OCI-LY1 (cell line): ENCODE data around the gene CD27.
A peak's percentile ranks its signal among the peaks of the same experiment; 100 is the strongest.

ENCODE experiments used
- H2AFZ ChIP-seq: fragments of 200-600 bp; sonication (generic), shearing (Covaris generic); 2 replicates; pipeline ENCODE4 v1.6.0; 2014; ENCODE audit warnings: antibody characterized with exemption, mild to moderate bottlenecking, low read length
- H3F3A ChIP-seq: fragments of 200-600 bp; sonication (generic), shearing (Covaris generic); 2 replicates; pipeline ENCODE4 v1.6.0; 2014; ENCODE audit warnings: mild to moderate bottlenecking, antibody characterized with exemption, low read length, moderate library complexity; ENCODE audit not compliant: insufficient read depth
- H3K27ac ChIP-seq: fragments of 200-600 bp; sonication (generic); 2 replicates; pipeline ENCODE4 v1.5.1; 2014; ENCODE audit warnings: low read length, mixed run types, mild to moderate bottlenecking, low read depth; ENCODE audit not compliant: poor library complexity, severe bottlenecking
- H3K27me3 ChIP-seq: fragments of 200-600 bp; sonication (generic); 2 replicates; pipeline ENCODE4 v1.6.0; 2014; ENCODE audit warnings: antibody characterized with exemption, mild to moderate bottlenecking, low read length, moderate library complexity; ENCODE audit not compliant: insufficient read depth
- H3K36me3 ChIP-seq: fragments of 200-600 bp; sonication (generic); 2 replicates; pipeline ENCODE4 v1.6.1; 2014; ENCODE audit warnings: mild to moderate bottlenecking, antibody characterized with exemption, low read length, moderate library complexity, mixed read lengths; ENCODE audit not compliant: insufficient read depth
- H3K4me1 ChIP-seq: fragments of 200-600 bp; sonication (generic); 2 replicates; pipeline ENCODE4 v1.5.1; 2014; ENCODE audit warnings: mild to moderate bottlenecking, low read length, moderate library complexity; ENCODE audit not compliant: insufficient read depth, severe bottlenecking
- H3K4me2 ChIP-seq: fragments of 200-600 bp; sonication (generic), shearing (Covaris generic); 2 replicates; pipeline ENCODE4 v1.6.1; 2014; ENCODE audit warnings: low read length
- H3K4me3 ChIP-seq: fragments of 200-600 bp; sonication (generic); 2 replicates; pipeline ENCODE4 v1.5.1; 2014; ENCODE audit warnings: low read length, low read depth, mild to moderate bottlenecking, mixed read lengths; ENCODE audit not compliant: poor library complexity, severe bottlenecking
- H3K79me2 ChIP-seq: fragments of 200-600 bp; shearing (Covaris generic); 2 replicates; pipeline ENCODE4 v1.6.1; 2016; ENCODE audit warnings: mixed run types, low read length, mixed read lengths; ENCODE audit not compliant: insufficient read depth
- H3K9ac ChIP-seq: fragments of 200-600 bp; sonication (generic), shearing (Covaris generic); 2 replicates; pipeline ENCODE4 v1.6.1; 2014; ENCODE audit warnings: mild to moderate bottlenecking, low read length, mixed read lengths
- H3K9me2 ChIP-seq: fragments of 200-600 bp; sonication (generic), shearing (Covaris generic); 2 replicates; pipeline ENCODE4 v1.6.1; 2014; ENCODE audit warnings: low read depth, mild to moderate bottlenecking, low read length, mixed read lengths
- H3K9me3 ChIP-seq: fragments of 200-600 bp; shearing (Covaris generic); 2 replicates; pipeline ENCODE4 v1.6.1; 2014; ENCODE audit warnings: low read length, mixed read lengths
- H4K20me1 ChIP-seq: fragments of 200-600 bp; sonication (generic), shearing (Covaris generic); 2 replicates; pipeline ENCODE4 v1.6.0; 2016; ENCODE audit warnings: mild to moderate bottlenecking, low read length; ENCODE audit not compliant: insufficient read depth
- CTCF ChIP-seq: fragments of 200-600 bp; sonication (generic), shearing (Covaris generic); IDR thresholded peaks from 2 replicates; pipeline ENCODE4 v1.5.1; 2017; ENCODE audit warnings: mild to moderate bottlenecking, antibody characterized with exemption, low read length, moderate library complexity, mixed read lengths
- EZH2 ChIP-seq: fragments of 200-600 bp; sonication (generic), shearing (Covaris generic); IDR thresholded peaks from 2 replicates; pipeline ENCODE4 v1.8.0; 2017; ENCODE audit warnings: borderline replicate concordance, mixed run types, mild to moderate bottlenecking, antibody characterized with exemption, low read length, moderate library complexity, mixed read lengths

The CD27 gene

GRCh38 chr12:6438345-6438744, 6.4 kb upstream of the CD27 start:
- no peaks in the 10 kb centered on the region for H3K9me3 ChIP-seq
- no peaks in the 10 kb centered on the region for H3K36me3 ChIP-seq
- H3K4me3 ChIP-seq, result no peak overlapping the region
- TF ChIP-seq CTCF, result no peak
- TF ChIP-seq EZH2, result no peak
- no peaks in the 10 kb centered on the region for H3K79me2 ChIP-seq
- H3K4me1 ChIP-seq, result peaks cover 45% of the 10 kb centered on the region
- no peak overlapping the region for H3K9ac ChIP-seq
- H3K4me2 ChIP-seq, result no peak overlapping the region
- H3K9me2 ChIP-seq, result no peaks in the 10 kb centered on the region
- no peaks in the 10 kb centered on the region for H4K20me1 ChIP-seq
- H3F3A ChIP-seq, result 0 out of 2 replicates have a peak, but pooled peaks cover 4% of the 10 kb centered on the region
- no peaks in the 10 kb centered on the region for H3K27me3 ChIP-seq
- H3K27ac ChIP-seq, result peak overlapping the region; percentile 19
- H2AFZ ChIP-seq, result no peak overlapping the region

GRCh38 chr12:6440391-6440790, 4.4 kb upstream of the CD27 start:
- no peak overlapping the region for H3K4me2 ChIP-seq
- peaks cover 3% of the 10 kb centered on the region; the same call in 1 of the 2 replicates for H3K36me3 ChIP-seq
- no peaks in the 10 kb centered on the region for H3K27me3 ChIP-seq
- no peaks in the 10 kb centered on the region for H3K9me2 ChIP-seq
- peaks cover 2% of the 10 kb centered on the region; the same call in 1 of the 2 replicates for H3K79me2 ChIP-seq
- no peak overlapping the region for H3K4me3 ChIP-seq
- no peak overlapping the region for H3K9ac ChIP-seq
- H3K4me1 ChIP-seq, result peaks cover 41% of the 10 kb centered on the region
- H3K9me3 ChIP-seq, result no peaks in the 10 kb centered on the region
- H3K27ac ChIP-seq, result peak overlapping the region; percentile 99
- no peak for TF ChIP-seq CTCF
- TF ChIP-seq EZH2, result no peak
- no peaks in the 10 kb centered on the region for H4K20me1 ChIP-seq
- H2AFZ ChIP-seq, result no peak overlapping the region
- H3F3A ChIP-seq, result 0 out of 2 replicates have a peak, but pooled peaks cover 4% of the 10 kb centered on the region

- peak overlapping the region; percentile 92 for H3K4me2 ChIP-seq
- peaks cover 64% of the 10 kb centered on the region for H3K4me1 ChIP-seq
- H3K27me3 ChIP-seq, result no peaks in the 10 kb centered on the region
These were observed 1.9 kb upstream of the CD27 start for GRCh38 chr12:6442836-6443235.

More at GRCh38 chr12:6442836-6443235, 1.9 kb upstream of the CD27 start:
- Histone ChIP-seq H3F3A (0 out of 2 replicates have a peak, but pooled peaks cover 4% of the 10 kb centered on the region), H4K20me1 (no peaks in the 10 kb centered on the region), H3K36me3 (peaks cover 17% of the 10 kb centered on the region; the same call in 1 of the 2 replicates), H3K4me3 (peak overlapping the region; percentile 92), H3K9me2 (no peaks in the 10 kb centered on the region), H3K9ac (peak overlapping the region; percentile 98), H3K9me3 (no peaks in the 10 kb centered on the region), H3K27ac (peak overlapping the region; percentile 99), H2AFZ (no peak overlapping the region), H3K79me2 (peaks cover 8% of the 10 kb centered on the region)
- TF ChIP-seq CTCF, result no peak
